Stimulated activated CD8-positive, alpha-beta memory T cell treated with anti-CD3 and anti-CD28 coated beads, Interleukin-12 subunit alpha, Interleukin-12 subunit beta, amount 100 ng/mL, for 1 hour (primary cell): ENCODE results near the gene SSU72.
"Not testable (repeated sequence)": the region's sequence is repeated elsewhere in the genome, so short reads cannot be mapped to it uniquely, and the experiment has no call there.

Experiments used
- DNase-seq: peaks from one replicate; pipeline ENCODE4 v3.0.0-alpha.2; 2020; ENCODE audit warnings: low read depth

SSU72 gene

DNA sequence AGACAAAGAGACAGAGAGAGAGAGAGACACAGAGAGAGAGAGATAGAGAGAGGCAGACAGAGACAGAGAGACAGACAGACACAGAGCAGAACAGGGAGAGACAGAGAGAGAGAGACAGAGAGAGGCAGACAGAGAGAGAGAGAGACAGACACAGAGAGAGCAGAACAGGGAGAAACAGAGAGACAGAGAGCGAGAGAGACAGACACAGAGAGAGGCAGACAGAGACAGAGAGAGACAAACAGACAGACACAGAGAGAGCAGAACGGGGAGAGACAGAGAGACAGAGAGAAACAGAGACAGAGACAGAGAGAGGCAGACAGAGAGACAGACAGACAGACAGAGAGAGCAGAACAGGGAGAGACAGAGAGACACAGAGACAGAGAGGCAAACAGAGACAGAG lies 20.7 kb upstream of the SSU72 start:
- DNase-seq, result not testable (repeated sequence)

DNA sequence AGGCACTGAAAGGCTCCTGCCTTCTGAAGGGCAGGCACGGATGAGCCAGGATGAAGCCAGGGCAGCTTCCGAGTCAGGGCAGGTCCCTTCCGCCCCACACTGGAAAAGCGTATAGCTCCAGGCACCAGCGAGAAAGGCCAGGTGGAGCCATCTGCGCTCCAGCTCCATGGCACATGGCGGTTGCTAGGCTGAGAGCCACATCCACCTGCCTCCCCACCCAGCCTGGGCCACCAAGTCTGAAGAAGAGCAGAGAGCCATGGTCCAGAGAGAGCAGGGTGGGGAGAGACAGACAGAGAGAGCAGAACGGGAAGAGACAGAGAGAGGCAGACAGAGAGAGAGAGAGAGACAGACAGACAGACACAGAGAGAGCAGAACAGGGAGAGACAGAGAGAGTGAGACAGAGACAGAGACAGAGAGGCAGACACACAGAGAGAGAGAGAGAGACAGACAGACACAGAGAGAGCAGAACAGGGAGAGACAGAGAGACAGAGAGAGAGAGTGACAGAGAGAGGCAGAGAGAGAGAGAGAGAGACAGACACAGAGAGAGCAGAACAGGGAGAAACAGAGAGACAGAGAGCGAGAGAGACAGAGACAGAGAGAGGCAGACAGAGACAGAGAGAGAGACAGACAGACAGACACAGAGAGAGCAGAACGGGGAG lies 20.1 kb upstream of the SSU72 start:
- DNase-seq, result no peak

DNA sequence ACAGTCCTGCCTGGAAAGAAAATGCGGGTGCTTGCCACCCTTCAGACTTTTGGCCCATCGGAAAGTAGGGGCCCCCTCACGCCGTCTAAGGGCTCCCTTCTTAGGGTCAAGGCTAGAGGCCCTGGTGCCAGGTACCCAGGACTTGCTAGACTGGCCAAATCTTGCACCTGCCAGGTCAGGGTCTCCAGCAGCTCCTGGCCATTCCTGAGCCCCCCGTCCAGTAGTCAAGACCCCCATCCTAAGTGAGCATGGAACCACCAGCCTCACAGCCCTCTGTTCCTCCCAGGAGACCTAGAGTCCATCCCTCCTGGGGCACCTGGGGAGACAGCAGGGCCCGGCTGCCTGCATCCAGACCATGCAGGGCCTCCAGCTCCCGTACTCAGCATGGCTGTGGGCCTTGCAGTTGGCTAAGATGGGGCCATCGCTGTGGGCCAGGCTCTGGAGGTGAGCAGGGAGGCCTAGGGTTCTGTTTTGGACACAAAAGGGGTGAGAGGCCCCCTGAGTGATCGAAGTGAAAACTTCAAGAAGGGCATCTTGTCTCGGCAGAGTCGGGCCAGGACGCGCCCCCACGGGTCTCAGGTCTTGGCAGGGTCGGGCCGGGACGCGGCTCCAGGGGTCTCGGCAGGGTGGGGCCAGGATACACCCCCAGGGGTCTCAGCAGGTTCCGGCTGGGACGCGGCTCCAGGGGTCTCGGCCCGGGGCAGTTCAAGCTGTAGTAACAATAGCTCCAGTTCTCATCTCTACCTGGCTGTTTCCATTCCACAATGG lies 19.4 kb upstream of the SSU72 start:
- no peak for DNase-seq

DNA sequence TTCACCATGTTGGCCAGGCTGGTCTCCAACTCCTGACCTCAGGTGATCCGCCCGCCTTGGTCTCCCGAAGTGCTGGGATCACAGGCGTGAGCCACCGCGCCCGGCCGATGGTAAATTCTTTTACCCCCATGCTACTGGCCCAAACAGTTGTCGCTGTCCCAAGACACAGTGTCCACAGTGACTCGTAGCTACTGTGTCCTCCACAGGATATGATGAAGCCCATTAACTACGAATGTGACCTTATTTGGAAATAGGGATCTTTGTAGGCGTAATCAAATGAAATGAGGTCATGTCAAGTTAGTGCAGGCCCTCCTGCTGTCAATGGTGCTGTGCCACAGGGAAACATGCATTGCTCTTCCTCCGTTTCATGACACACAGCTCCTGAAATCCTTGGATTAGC lies 16.8 kb upstream of the SSU72 start:
- DNase-seq, result no peak

DNA sequence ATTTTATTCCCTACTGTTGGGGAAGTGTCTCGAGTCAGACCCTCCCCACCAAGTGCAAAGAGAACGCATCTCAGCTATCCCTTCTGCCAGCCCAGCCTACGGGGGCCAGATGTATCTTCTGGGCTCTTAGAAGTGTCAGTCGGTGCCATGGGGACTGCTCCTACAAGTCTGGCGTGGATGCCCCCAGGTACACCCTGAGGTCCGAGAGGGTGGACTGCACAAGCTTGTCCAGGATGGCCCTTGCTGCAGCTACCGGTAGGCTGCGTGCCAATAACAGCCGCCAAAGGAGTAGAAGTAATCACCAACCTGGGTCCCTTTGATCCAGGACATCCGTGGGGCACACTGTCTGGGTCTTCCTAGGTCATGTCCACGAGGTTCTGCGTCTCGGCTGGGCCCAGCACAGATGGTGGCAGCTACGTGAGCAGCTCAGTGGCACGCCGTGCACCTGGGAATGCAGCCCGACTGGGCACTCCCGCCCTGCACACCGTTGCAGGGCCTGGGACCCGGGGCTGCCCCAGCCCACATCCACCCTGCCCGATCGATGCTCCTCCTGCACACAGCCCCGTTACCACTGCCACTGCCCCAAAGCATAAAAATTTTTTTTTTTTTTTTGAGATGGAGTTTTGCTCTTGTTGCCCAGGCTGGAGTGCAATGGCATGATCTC lies 8.8 kb upstream of the SSU72 start:
- no peak for DNase-seq

DNA sequence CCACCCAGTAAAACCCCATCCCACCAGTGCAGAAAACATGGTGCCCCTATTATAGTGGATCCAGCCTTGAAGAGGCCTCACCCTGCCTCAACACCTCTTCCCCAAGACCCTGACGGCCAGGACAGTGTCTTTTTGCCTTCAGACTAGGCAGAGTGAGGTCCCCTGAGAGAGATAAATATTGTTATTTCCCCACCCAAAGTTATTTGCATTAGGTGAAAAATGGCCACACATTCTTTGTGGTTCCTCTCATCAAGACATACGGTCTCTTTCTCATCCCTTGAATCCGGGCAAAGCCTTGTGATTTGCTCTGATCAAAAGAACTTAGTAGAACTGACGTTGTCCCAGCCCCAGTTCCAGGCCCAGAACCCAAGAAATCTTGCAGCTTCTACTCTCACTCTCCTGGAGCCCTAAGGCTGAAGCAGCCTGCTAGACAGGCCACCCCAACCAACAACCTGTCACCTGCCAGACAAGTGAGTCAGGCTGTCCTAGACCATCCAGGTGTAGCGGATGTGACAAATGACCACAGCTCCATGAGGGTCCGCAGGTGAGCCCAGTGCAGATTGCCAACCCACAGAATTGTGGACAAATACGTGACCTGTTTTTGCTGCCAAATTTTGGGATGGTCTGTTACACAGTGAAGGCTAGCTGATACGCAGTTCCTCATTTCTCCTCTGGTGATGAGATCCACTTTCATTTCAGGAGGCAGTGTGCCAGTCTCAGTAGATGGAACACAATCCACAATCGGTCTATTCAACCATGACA lies 8.1 kb upstream of the SSU72 start:
- DNase-seq, result no peak

DNA sequence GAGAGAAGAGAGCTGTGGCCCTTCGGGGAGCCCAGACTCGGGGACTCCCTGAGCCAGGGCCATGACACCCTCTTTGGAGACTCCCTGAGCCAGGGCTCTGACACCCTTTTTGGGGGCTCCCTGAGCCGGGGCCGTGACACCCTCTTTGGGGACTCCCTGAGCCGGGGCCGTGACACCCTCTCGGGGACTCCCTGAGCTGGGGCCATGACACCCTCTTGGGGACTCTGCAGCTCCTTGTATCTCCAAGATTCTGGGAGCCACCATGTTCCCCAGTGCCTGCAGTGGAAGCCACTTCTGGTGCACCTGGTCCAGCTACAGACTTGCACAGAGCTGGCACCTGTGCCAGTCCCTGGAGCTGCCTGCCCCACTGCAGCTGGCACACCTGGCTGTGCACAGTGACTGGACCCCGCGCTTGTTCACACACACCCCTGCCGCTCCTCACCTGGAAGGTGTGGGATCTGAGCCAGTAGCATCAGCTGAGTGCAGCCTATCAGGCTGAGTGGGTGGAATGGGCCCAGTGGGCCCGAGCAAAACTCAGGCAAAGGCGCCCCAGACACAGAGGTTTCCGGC lies 3.8 kb upstream of the SSU72 start:
- DNase-seq, result no peak

DNA sequence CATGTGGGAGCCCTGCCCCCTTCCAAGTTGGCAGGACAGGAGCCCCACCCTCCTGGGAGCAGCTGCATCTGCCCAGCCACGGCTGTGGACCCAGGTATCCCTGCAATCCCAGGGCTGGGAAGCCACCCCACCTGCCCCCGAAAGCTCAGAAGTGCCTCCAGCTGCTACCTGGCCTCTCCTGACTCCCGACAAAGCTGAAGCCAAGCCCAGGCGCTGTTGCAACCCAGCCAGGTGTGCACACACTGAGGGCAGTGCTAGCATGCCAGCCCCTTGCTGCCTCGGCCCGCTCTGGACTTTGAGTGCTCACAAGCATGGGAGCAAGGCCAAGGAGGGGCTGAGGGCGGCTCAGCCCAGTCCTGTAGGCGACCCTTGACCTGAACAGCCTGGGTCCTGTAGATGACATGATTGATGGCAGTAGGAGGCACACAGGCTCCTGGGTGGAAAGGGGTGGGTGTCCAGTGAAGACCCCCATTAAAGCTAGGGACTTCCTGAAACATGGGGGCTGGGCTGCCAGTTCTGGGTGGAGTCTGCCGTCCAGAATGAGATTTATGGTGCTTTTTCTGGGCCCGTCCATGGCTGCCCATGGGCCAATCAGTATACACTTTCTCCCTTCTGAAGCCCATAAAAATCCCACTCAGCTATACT lies 2.8 kb upstream of the SSU72 start:
- DNase-seq, result no peak

DNA sequence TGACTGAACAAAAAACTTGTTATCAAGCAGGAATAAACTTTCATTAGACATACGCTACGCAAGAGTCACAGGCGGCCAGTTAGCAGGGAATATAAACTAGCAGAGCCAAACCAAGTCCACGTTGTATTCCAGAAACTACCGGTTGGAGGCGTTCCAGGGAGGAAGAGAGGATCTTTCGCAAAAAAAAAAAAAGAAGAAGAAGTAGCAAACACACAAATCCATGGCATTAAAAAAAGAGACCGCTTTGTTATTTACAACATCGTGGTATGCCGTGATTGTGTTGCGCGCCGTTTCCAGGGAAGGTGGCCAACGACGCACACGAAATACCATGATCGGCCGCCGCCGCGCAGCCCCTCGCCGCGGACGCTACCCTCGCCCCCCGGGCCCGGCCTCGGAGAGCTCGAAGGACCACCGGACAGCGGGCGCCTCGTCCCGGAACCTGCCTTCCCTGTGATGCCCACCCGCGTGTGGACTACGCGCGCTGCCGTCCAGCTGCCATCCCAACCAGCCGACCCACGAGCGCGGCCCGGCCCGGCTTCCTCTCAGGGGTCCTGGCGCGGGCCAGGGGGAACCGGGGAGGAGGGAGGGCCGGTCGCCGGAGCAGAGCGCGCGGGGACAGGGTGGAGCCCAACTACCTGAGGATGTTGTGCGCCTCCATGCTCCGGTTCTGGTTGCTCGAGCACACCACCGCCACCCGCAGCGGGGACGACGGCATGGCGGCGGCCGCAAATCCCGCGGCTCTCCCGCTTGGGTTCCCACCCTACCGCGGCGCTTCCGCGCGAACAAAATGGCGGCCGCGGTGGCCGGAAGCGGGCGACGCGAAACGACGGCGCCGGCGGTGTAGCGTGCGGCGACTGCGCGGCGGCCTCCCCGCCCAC lies 581 bp downstream of the SSU72 start:
- peak; percentile 44 for DNase-seq

DNA sequence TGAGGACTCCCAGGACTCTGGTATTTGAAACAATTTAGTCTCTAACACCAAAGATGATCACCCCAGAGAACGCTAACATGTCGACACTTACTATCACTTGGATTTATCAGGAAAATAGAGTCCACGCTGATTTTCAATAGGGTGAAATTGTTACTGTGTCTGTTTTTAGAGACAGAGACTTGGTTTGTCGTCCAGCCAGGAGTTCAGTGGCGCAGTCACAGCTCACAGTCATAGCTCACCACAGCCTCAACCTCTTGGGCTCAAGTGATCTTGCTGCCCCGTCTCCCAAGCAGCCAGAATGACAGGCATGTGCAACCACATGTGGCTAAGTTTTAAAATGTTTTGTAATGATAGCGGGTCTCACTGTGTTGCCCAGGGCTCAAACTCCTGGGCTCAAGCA lies 5.3 kb downstream of the SSU72 start:
- no peak for DNase-seq

DNA sequence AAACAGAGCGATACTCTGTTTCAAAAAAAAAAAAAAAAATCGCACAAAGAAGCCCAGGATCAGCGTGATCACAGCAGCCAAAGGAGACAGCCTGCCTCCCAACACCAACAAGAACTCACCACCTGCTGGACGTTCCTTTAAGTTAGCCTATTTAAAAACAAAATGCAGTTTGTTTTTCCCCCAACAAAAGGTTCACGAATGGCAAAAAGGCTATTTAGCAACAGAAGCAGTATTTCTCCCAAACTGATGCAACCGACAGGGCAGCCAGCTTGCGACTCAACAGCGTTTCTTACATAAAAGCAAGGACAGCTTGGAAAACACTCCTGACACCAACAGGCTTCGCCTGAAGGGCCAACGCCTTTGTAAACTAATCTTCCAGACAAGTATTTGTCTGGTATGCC lies 6.8 kb downstream of the SSU72 start:
- DNase-seq, result no peak

DNA sequence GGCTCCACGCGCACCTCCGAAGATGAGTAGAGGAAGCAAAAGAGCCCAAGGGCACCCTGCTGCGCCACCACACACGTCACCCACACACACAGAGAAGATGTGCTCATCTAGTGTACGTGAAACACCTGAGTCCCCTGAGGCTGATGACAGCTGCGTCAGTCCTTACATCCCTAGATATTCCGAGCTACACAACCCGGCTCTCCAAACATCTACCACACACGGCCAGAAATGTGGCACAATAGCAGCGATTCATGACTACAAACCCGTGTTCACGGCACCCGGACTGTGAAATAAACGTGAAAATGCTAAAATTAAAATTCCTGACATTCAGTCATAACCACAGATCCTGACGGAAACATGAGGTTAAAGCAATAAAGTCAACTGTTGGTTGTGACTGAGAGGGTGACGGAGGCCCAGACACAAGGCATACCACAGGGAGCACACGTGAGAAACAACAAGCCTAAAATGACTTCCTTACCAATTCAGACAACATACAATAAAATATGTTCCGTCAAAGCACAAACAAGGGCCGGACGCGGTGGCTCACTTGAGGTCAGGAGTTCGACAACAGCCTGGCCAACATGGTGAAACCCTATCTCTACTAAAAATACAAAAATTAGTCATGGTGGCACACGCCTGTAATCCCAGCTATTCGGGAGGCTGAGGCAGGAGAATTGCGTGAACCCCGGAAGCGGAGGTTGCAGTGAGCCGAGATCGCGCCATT lies 7.3 kb downstream of the SSU72 start:
- DNase-seq, result no peak

DNA sequence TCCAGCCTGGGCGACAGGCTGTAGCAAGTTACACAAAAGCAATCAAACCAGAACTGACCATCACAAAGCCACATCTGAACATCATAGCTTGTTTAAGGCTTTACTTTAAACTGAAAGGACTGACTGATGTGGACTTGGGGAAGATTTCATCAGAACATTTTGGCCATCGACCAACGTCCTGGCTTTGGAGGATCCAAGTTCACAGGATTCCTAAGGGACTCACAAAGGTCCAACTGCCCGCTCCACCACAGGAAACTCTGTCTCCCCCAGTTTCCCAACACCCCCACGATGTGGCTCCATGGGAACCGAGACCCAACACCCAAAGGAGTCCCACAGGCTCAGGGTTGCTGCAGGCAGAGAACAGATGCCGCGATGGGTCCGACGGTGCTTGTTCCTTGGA lies 9.3 kb downstream of the SSU72 start:
- DNase-seq, result no peak

DNA sequence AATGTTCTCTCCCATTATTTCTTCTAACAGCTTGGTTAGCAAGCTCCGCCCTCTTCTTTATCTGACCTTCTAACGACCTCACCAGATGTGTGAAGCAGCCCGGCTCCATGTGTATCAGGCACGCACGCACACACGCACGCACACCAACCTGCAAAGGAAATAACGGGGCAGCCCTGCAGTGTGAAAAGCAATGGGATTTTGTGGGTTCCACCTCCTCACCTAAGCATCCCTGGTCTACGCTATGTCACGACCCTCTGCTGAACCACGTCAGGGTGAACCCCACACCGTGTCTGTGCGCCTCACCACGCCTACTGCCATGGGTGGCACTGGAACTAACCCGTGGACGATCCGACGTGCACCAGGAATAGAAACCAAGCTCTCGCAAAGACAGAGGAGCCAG lies 10.4 kb downstream of the SSU72 start:
- DNase-seq, result no peak

DNA sequence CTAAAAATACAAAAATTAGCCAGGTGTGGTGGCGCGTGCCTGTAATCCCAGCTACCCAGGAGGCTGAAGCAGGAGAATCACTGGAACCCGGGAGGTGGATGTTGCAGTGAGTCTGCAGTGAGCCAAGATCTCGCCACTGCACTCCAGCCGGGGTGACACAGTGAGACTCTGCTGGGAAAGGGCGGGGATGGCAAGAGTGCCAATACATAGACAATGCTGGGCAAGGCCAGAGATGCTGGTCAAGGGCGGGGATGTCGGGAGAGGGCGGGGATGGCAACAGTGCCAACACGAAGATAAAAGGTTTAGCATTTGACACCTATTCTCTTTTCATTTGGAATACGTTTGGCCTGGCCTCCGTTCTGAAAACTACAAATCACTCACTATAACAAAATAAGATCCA lies 11.0 kb downstream of the SSU72 start:
- no peak for DNase-seq

DNA sequence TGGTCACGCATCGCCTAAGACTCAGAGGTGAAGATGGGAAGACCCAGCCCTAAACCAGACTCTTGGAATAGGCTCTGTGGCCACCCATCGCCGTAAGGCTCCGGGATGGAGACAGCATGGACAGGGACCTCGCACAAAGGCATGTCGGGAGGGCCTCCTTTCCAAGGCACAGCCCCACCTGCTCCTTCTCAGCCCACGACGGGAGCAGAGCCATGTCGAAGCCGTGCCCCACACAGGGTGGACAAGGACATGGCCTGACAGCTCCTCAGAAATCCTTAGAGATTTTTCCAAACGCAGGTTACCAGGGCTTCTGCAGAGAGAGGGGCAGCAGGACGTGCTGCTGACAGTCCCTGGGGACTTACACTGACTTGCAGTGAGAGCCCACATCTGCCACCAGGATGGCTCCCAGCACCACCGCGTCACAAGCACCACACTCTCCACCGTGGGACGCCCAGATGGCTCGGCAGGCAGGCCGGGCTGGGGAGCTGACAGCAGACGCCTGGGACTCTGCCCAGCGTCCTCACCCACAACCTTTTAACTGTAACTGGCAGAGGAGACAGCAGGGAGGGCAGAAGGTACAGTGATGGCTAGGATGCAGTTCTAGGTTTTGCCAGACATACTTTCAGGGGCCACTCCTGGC lies 12.0 kb downstream of the SSU72 start:
- DNase-seq, result no peak

DNA sequence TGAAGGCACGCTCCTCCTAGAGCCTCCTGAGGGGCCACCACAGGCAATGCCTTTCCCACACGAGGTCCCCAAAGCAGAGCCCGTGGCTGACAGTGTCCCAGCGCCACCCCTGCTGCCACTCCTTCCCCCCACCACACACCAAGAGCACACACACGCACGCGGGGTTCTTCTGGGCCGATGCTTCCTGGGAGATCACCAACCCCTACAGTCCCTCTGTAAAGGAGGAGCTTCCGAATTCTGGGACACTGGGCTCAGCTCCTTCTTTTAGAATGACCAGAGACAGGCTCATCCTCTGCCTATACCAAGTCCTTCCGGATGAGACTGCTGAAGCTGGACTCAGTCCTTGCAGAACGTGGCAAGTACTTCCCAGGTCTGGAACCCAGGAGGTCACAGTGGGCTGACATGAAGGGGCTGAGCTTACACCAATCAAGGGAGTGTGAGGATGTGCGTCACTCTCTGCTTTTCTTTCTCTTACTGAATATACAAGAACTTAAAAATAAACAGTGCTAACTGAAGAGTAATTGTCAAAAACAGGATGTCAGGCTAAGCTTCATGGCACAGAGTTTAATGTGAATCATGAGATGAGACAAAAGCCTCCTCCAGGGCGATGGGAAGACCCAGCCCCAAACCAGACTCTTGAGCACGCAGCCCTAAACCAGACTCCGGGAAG lies 12.7 kb downstream of the SSU72 start:
- no peak for DNase-seq

DNA sequence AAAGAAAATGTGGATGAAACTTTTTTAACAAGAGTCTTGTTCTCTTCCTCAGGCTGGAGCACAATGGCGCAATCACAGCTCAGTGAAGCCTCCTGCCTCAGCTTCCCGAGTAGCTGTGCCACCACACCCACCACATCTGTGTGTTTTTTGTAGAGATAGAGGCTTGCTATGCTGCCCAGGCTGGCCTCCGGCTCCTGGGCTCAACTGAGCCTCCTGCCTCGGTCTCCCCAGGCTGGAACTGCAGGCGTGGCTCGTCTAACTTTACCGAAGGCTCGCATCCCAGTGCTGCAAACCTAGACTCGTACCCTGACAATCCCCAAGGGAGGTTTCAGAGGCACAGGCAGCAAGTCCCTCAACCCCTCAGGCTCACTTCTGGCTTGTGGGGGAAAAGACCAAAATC lies 14.5 kb downstream of the SSU72 start:
- no peak for DNase-seq

DNA sequence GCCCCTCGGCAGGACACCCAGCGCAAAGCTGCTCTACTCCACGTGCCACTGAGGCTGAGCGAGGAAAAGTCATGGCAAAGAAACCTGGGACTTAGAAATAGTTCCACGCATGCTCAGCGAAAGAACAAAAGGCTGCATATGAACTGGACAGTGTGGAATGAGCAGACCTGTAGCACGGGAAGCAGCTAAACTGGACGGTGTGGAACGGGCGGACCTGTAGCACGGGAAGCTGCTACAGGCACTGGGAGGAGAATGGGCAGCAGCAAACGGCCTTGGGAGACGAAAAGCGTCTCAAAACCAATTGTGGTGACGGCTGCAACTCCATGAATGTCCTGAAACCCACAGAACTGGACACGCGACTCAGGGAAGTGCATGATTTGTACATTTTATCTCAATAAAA lies 15.6 kb downstream of the SSU72 start:
- DNase-seq, result no peak
